H1 (cell line): ENCODE measurements around the gene CHST9. TPM values are rescaled to one million over a fixed set of nuclear protein-coding genes. Genes with fewer than 3 reads are reported as not detected.

ENCODE experiments used
- CTCF ChIA-PET: fragments of 300-600 bp; sonication (Branson Sonifier 250); formaldehyde crosslinking; loops from one replicate; lab custom pipeline; 2021; ENCODE audit not compliant: partially characterized antibody; lab: Charles Lee
- POLR2A ChIA-PET: fragments of 300-600 bp; sonication (Branson Sonifier 250); formaldehyde crosslinking; loops from one replicate; lab custom pipeline; 2021; ENCODE audit warnings: inconsistent platforms; ENCODE audit not compliant: partially characterized antibody; lab: Charles Lee
- DNase-seq, 2 experiments: peaks; one replicate each; pipeline versions ENCODE4 v3.0.0 to v3.0.0-alpha.2; 2010 to 2022; ENCODE audit warnings: low spot score in 2 of 2, low read depth in 1 of 2, mixed read lengths in 1 of 2
- FAIRE-seq: peaks from 2 replicates; lab custom pipeline; 2011; peaks lifted over from hg19 to GRCh38; lab: Jason Lieb, UNC
- H2AFZ ChIP-seq: 2 replicates; pipeline ENCODE4 v1.8.1; 2012; ENCODE audit warnings: low read length, inconsistent platforms
- H2AK5ac ChIP-seq: 2 replicates; pipeline ENCODE4 v1.6.1; 2013; ENCODE audit warnings: low read depth, low read length
- H2BK120ac ChIP-seq: replicated peaks from 2 replicates; pipeline ENCODE3; 2013; ENCODE audit warnings: low read depth, low read length, inconsistent platforms
- H2BK12ac ChIP-seq: 2 replicates; pipeline ENCODE4 v1.6.1; 2013; ENCODE audit warnings: low read depth, low read length
- H2BK15ac ChIP-seq: 2 replicates; pipeline ENCODE4 v1.6.1; 2013; ENCODE audit warnings: low read length
- H2BK20ac ChIP-seq: 2 replicates; pipeline ENCODE4 v1.6.1; 2013; ENCODE audit warnings: low read length
- H2BK5ac ChIP-seq: 2 replicates; pipeline ENCODE4 v1.6.1; 2013; ENCODE audit warnings: low read depth, low read length
- H3K14ac ChIP-seq: 2 replicates; pipeline ENCODE4 v1.6.1; 2013; ENCODE audit warnings: inconsistent platforms; ENCODE audit not compliant: insufficient read length
- H3K18ac ChIP-seq: 2 replicates; pipeline ENCODE4 v1.6.1; 2013; ENCODE audit warnings: low read length; ENCODE audit errors: extremely low read depth
- H3K23ac ChIP-seq: 2 replicates; pipeline ENCODE4 v1.6.1; 2013; ENCODE audit warnings: inconsistent platforms; ENCODE audit not compliant: insufficient read length
- H3K23me2 ChIP-seq: 2 replicates; pipeline ENCODE4 v1.6.1; 2013; ENCODE audit warnings: low read depth, low read length
- H3K27ac ChIP-seq: 2 replicates; pipeline ENCODE4 v1.6.1; 2011; ENCODE audit warnings: low read depth, low read length, inconsistent platforms
- H3K27me3 ChIP-seq, 4 experiments: replicated peaks in 1 of 4; 1 replicate in 1 of 4; 2 replicates in 3 of 4; pipeline versions ENCODE4 v1.6.1 to v1.8.1; 2011 to 2013; ENCODE audit warnings: low read length in 3 of 4, mild to moderate bottlenecking in 3 of 4, inconsistent platforms in 2 of 4, mixed read lengths in 2 of 4, moderate library complexity in 1 of 4; ENCODE audit not compliant: control insufficient read depth in 3 of 4, insufficient read depth in 3 of 4; ENCODE audit errors: extremely low read depth in 1 of 4
- H3K36me3 ChIP-seq, 4 experiments: 2 replicates each; pipeline versions ENCODE4 v1.6.1 to v1.8.1; 2011 to 2013; ENCODE audit warnings: mild to moderate bottlenecking in 4 of 4, low read length in 3 of 4, moderate library complexity in 2 of 4, control low read depth in 1 of 4, inconsistent platforms in 1 of 4; ENCODE audit not compliant: insufficient read depth in 4 of 4, control insufficient read depth in 2 of 4
- H3K4ac ChIP-seq: replicated peaks from 2 replicates; pipeline ENCODE3; 2013; ENCODE audit warnings: low read length, low read depth, mixed read lengths, inconsistent platforms; ENCODE audit not compliant: insufficient read length
- H3K4me1 ChIP-seq, 4 experiments: replicated peaks in 1 of 4; 1 replicate in 1 of 4; 2 replicates in 3 of 4; pipeline versions ENCODE4 v1.6.1 to v1.8.1; 2011 to 2013; ENCODE audit warnings: low read length in 3 of 4, inconsistent platforms in 2 of 4, mixed read lengths in 1 of 4; ENCODE audit not compliant: insufficient read depth in 4 of 4, control insufficient read depth in 3 of 4
- H3K4me2 ChIP-seq, 2 experiments: 2 replicates each; pipeline versions ENCODE4 v1.6.1 to v1.8.1; 2011 to 2013; ENCODE audit warnings: low read depth in 2 of 2, low read length in 2 of 2, control low read depth in 1 of 2, inconsistent platforms in 1 of 2, mild to moderate bottlenecking in 1 of 2; ENCODE audit not compliant: insufficient read depth in 1 of 2
- H3K4me3 ChIP-seq, 4 experiments: fragments of 200-600, 300-600 bp in 1 of 4; sonication (generic), shearing (Covaris generic), sonication (Bioruptor Twin) in 1 of 4; 2 replicates each; pipeline versions ENCODE4 v1.5.1 to v1.8.1; 2011 to 2016; ENCODE audit warnings: low read length in 4 of 4, low read depth in 3 of 4, control low read depth in 2 of 4, inconsistent platforms in 2 of 4, mild to moderate bottlenecking in 2 of 4, mixed read lengths in 1 of 4, moderate library complexity in 1 of 4; ENCODE audit not compliant: insufficient read depth in 2 of 4; ENCODE audit errors: extremely low read depth in 1 of 4
- H3K56ac ChIP-seq: replicated peaks from 2 replicates; pipeline ENCODE3; 2013; ENCODE audit warnings: low read depth, mild to moderate bottlenecking, mixed read lengths, low read length, inconsistent platforms; ENCODE audit not compliant: insufficient read length
- H3K79me1 ChIP-seq: 2 replicates; pipeline ENCODE4 v1.6.1; 2013; ENCODE audit warnings: low read depth, low read length, control low read depth
- H3K79me2 ChIP-seq, 2 experiments: 2 replicates each; pipeline versions ENCODE4 v1.6.1 to v1.8.1; 2012 to 2013; ENCODE audit warnings: low read length in 2 of 2, mild to moderate bottlenecking in 2 of 2, inconsistent platforms in 1 of 2; ENCODE audit not compliant: insufficient read depth in 2 of 2, control insufficient read depth in 1 of 2
- H3K9ac ChIP-seq, 4 experiments: replicated peaks in 1 of 4; 1 replicate in 1 of 4; 2 replicates in 3 of 4; pipeline versions ENCODE4 v1.6.1 to v1.8.1; 2011 to 2013; ENCODE audit warnings: low read depth in 3 of 4, low read length in 3 of 4, control low read depth in 2 of 4, mild to moderate bottlenecking in 2 of 4, moderate library complexity in 2 of 4, inconsistent platforms in 1 of 4; ENCODE audit errors: extremely low read depth in 1 of 4
- H3K9me3 ChIP-seq, 2 experiments: 2 replicates each; pipeline versions ENCODE4 v1.6.1 to v1.8.1; 2012 to 2013; ENCODE audit warnings: mild to moderate bottlenecking in 2 of 2, moderate library complexity in 2 of 2, control low read depth in 1 of 2, inconsistent platforms in 1 of 2, low read depth in 1 of 2, low read length in 1 of 2, mixed read lengths in 1 of 2; ENCODE audit not compliant: insufficient read depth in 2 of 2
- H4K20me1 ChIP-seq, 2 experiments: replicated peaks in 1 of 2; 2 replicates each; pipeline versions ENCODE3 to v1.8.1; 2011 to 2013; ENCODE audit warnings: inconsistent platforms in 2 of 2, low read length in 2 of 2, mild to moderate bottlenecking in 1 of 2; ENCODE audit not compliant: insufficient read depth in 2 of 2, control insufficient read depth in 1 of 2
- H4K5ac ChIP-seq: 2 replicates; pipeline ENCODE4 v1.6.1; 2013; ENCODE audit warnings: low read length, low read depth, mixed read lengths, inconsistent platforms; ENCODE audit not compliant: insufficient read length
- H4K8ac ChIP-seq: 2 replicates; pipeline ENCODE4 v1.8.0; 2013; ENCODE audit warnings: mild to moderate bottlenecking, moderate library complexity, low read length, inconsistent platforms; ENCODE audit not compliant: insufficient read depth; ENCODE audit errors: extremely low read depth
- H4K91ac ChIP-seq: replicated peaks from 2 replicates; pipeline ENCODE3; 2013; ENCODE audit warnings: low read length, mixed read lengths, inconsistent platforms; ENCODE audit not compliant: insufficient read length
- ASH2L ChIP-seq: fragments of 200-600, 300-600 bp; sonication (generic); IDR thresholded peaks from one replicate; pipeline ENCODE4 v1.7.1; 2017; ENCODE audit warnings: low read length
- CBX8 ChIP-seq: fragments of 300-800, 300-1000 bp; sonication (generic); IDR thresholded peaks from 2 replicates; pipeline ENCODE4 v1.7.1; 2016; ENCODE audit warnings: low read depth, low read length, borderline replicate concordance
- CREB1 ChIP-seq: IDR thresholded peaks from 2 replicates; pipeline ENCODE4 v1.6.1; 2012; ENCODE audit warnings: inconsistent platforms
- EP300 ChIP-seq, 2 experiments: IDR thresholded peaks; 1 replicate in 1 of 2; 2 replicates in 1 of 2; pipeline ENCODE4 v1.6.1; 2011 to 2012; ENCODE audit warnings: low read depth in 2 of 2, low read length in 2 of 2, mild to moderate bottlenecking in 2 of 2, borderline replicate concordance in 1 of 2, inconsistent platforms in 1 of 2, moderate library complexity in 1 of 2
- EZH2 ChIP-seq: fragments of 200-600 bp; sonication (generic); IDR thresholded peaks from 2 replicates; pipeline ENCODE4 v1.7.1; 2012; ENCODE audit warnings: low read depth, mild to moderate bottlenecking, moderate library complexity, low read length, inconsistent platforms; ENCODE audit not compliant: severe bottlenecking
- FOSL1 ChIP-seq: IDR thresholded peaks from 2 replicates; pipeline ENCODE4 v1.6.1; 2011; ENCODE audit warnings: mild to moderate bottlenecking, low read depth, low read length, moderate library complexity; ENCODE audit not compliant: insufficient read depth
- MAX ChIP-seq: IDR thresholded peaks from 2 replicates; pipeline ENCODE4 v1.6.1; 2012; ENCODE audit warnings: inconsistent platforms
- RFX5 ChIP-seq: IDR thresholded peaks from 2 replicates; pipeline ENCODE4 v1.6.1; 2011; ENCODE audit warnings: low read depth, low read length, improper control_type of control experiment, borderline replicate concordance
- SIRT6 ChIP-seq: IDR thresholded peaks from one replicate; pipeline ENCODE4 v1.7.1; 2012; ENCODE audit warnings: low read length, inconsistent platforms
- TAF1 ChIP-seq: IDR thresholded peaks from 2 replicates; pipeline ENCODE4 v1.6.1; 2011; ENCODE audit warnings: mild to moderate bottlenecking, low read depth, low read length
- WGBS, 2 experiments: shearing (Covaris generic) in 1 of 2; methylation state at CpG; one replicate each; pipeline versions ENCODE4 v1.1.6 to v1.1.7; 2013 to 2015; ENCODE audit warnings: low lambda C conversion rate in 2 of 2, mixed read lengths in 2 of 2, inconsistent platforms in 1 of 2, low coverage in 1 of 2, missing lambda C conversion rate in 1 of 2; ENCODE audit not compliant: insufficient replicate concordance in 2 of 2, insufficient coverage in 1 of 2, insufficient read length in 1 of 2; ENCODE audit errors: extremely low coverage in 1 of 2, missing lambda C conversion rate in 1 of 2; 5-methylcytosine and 5-hydroxymethylcytosine counted together
- polyA plus RNA-seq, 7 experiments: library from polyadenylated mRNA; depleted of rRNA in 3 of 7; stranded (reverse) in 5 of 7; unstranded in 2 of 7; fragments of >200 nt in 5 of 7; fragments of 200-250 nt in 2 of 7; gene quantifications; 1 replicate in 5 of 7; 2 replicates in 1 of 7; 4 replicates in 1 of 7; pipeline versions ENCODE4 v1.2.1 to v1.2.3, GENCODE V29; 2011 to 2013; ENCODE audit warnings: missing spikeins in 2 of 7, mixed read lengths in 2 of 7
- total RNA-seq: library from RNA; stranded (reverse); fragmentation: NEBNext Ultra II Directional; extraction: Animal tissue kit (Norgen Biotek cat#: 25700); gene quantifications from 2 replicates; pipeline ENCODE4 v1.2.1, GENCODE V29; 2021

CHST9 gene
- total and polyA plus RNA-seq, 2 of the 8 experiments (the other 6 are each of a cell fraction or from before 2014, with no cell fraction given) = 3.2 to 24.3 TPM

- Histone ChIP-seq H4K5ac (no peak overlapping the region), H3K4me2 (no peak overlapping the region), H3K36me3 (no peaks in the 10 kb centered on the region; a peak in 1 of 8 replicates), H2BK15ac (no peak overlapping the region), H3K14ac (no peak overlapping the region), H2AK5ac (no peak overlapping the region), H4K91ac (no peak overlapping the region), H3K23ac (no peak overlapping the region), H2BK120ac (no peak overlapping the region), H3K18ac (no peak overlapping the region), H3K79me2 (no peaks in the 10 kb centered on the region), H2BK20ac (no peak overlapping the region), H3K9ac (no peak overlapping the region), H4K8ac (no peak overlapping the region), H2BK5ac (no peak overlapping the region), H4K20me1 (no peaks in the 10 kb centered on the region), H2BK12ac (no peak overlapping the region), H3K4me1 (no peaks in the 10 kb centered on the region), H3K27me3 (no peaks in the 10 kb centered on the region), H3K4me3 (no peak overlapping the region), H3K4ac (no peak overlapping the region), H2AFZ (no peak overlapping the region), H3K9me3 (peaks cover 12 to 16% of the 10 kb centered on the region in 2 experiments; a peak in 3 of 4 replicates), H3K56ac (no peak overlapping the region), H3K27ac (no peak overlapping the region), H3K79me1 (no peaks in the 10 kb centered on the region), H3K23me2 (no peaks in the 10 kb centered on the region; the same call in 1 of the 2 replicates)
- POLR2A ChIA-PET = no interaction called here
- CTCF ChIA-PET = no interaction called here
- WGBS, 2 experiments = 86% methylated on average over 5 of the region's 5 CpGs; no CpG with 5 or more reads in 1 of the 2 experiments
- FAIRE-seq = no peak
- DNase-seq = no peak
- TF ChIP-seq MAX = no peak
- TF ChIP-seq EZH2 = no peak
- no peak for TF ChIP-seq CBX8
- no peak for TF ChIP-seq RFX5
- no peak for TF ChIP-seq EP300 (IDR thresholded peaks at IDR 0.05; ENCODE audit: borderline replicate concordance in 1 of 2, low read depth in 2 of 2, low read length in 2 of 2)
- no peak for TF ChIP-seq FOSL1
- TF ChIP-seq ASH2L = no peak
- no peak for TF ChIP-seq SIRT6
- TF ChIP-seq CREB1 = no peak
- no peak for TF ChIP-seq TAF1
These were observed 282.8 kb downstream of the CHST9 start for GRCh38 chr18:26902291-26902690.
